NK-92 (cell line): ENCODE data around the gene LEF1.

Experiments
- DNase-seq: peaks from one replicate; lab custom pipeline; 2025; ENCODE audit not compliant: unreplicated experiment; lab: John Stamatoyannopoulos, UW

The LEF1 gene

DNA sequence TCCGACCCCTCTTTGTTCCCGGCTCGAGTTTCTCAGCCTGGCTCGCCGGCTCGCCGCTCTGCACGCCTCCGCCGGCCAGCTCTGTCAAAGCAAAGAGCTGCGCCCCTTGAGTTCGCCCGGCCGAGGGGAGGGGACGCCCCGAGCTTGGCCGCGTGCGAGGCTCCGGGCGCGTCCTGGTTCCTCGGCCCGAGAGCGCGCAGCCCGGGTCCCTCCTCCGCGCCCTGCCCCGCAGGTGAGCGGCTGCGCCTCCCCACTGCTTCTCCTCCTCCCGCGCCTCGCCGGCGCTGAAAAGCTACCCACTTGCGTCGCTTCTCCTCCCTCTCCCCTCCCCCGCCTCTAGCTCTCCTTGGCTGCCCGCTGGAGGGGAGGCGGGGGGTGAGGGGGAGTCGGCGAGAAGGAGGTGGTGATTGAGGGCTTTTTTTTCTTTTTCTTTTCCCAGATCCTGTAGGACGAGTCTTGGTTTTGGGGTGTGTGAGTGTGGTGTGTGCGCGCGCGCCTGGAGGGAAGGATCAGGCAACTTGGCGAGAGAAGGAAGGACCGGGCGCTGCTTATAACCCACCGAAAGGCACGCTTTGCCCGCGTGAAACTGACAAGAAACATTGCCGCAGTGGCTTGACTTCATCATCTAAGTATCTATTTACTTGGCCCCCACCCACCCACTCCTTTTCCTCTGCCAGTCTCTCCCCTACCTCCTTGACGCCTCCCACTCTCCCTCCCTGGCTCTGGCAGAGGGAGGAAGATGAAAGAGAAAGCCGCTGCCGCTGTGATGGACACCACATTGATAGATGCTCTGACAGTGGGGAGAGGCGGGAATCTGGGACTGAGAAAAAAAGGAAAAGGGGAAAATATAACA, at the start of gene LEF1:
Gene LEF1, minus strand, starts transcription at position 262 of the 853 bp plus-strand sequence. CDS start 1,165 bp downstream, outside the sequence.
- DNase-seq, result no peak

DNA sequence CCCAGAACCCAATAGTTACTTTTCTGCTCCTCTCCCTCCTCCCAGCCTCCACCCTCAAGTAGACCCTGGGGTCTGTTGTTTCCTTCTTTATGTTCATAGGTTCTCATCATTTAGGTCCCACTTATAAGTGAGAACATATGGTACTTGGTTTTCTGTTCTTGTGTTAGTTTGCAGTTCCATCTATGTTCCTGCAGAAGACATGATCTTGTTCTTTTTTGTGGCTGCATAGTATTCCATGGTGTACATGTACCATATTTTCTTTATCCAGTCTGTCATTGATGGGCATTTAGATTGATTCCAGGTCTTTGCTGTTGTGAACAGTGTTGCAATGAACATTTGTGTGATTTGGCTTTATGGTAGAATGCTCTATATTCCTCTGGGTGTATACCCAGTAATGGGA, 47.8 kb upstream of the LEF1 start:
- DNase-seq, result no peak

DNA sequence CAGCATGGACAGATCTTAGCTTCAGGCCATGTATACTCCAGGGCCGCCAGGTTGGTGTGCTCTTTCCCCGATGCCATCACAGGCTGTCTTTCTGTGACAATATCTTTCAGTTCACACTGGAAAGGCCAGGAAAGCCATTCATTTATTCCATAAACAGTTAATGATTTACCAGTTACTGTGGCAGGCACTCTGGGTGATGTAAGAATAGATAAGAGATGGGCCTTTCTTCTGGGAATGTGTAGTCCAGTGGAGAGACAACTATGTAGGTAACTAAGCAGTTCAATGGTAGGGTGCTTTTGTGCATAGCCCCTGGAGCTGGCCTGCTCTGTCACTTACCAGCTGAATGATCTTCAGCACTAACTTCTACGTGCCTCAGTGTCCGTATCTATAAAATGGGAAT, 46.3 kb upstream of the LEF1 start:
- DNase-seq, result no peak

DNA sequence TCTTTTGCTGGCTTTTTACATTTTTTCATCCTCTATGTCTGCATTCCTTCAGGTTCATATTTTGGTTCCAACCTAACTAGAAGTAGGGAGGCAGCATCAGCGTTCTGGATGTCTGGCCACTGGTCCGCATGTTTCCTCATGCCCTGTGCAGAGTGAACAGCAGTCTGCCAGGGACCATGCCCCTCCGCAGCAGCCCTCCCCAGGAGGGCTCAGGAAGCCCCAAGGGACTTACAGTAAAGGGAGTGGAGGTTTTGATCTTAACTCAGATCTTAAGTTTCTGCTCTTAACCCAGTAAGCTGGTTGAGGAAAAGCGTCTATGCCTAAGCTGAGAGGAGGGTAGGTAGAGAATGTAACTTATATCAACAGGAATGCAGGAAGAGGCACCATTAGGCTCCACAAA, 45.0 kb upstream of the LEF1 start:
- no peak for DNase-seq

DNA sequence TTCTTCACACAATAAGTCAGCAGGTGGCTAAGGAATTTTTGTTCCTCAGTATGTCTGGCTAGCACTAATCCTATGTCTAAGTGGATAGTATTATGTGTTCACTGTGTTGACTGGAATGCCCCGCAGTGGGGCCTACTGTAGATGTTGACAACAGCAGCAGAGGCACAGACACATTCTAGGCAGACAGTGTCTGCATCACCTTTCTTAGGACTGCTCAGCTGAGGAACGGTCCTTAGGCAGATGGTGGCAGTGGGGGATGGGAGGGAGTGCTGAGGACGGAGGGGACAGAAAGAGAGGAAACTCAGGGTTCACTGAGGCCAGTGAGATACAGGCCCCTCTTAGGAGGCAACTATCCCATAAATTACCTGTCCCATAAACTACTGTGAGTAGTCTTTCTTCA, 44.6 kb upstream of the LEF1 start:
- DNase-seq, result no peak

DNA sequence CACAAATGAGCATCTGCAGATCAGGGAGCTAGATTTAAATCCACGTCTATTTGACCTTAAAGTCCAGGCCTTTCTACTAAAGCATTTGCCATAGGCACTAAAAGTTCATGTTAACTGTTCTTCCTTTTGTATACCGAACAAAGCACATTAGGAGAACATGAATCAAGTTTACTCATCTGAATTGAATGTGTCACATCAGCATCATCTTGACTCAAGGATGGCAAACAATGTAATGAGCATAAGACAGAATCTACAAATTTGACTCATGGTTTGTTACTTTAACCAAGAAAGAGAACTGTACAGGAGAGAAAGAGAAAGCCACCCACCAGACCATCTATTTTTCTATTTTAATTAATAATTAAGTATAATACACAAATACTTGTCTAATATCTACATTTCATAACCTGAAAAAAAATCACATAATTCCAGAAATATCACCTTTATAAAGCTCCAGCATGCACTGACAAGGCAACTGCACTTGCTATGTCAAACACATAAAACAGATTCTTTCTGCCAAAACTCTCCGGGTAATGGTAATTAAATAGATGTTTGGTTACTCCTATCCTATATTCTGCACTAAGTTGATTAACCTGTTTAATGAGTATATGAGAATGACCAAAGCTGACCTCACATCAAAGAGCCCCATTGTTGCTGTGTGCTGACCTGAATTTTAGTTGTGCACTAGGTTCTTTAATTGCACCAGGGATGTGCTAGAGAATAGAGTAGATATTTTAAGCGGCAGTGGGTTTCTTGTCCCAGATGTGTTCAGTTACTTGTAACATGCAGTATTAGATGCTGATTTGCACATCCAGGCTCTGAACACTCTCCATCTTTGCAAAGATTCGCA, 42.5 kb upstream of the LEF1 start:
- DNase-seq, result no peak

DNA sequence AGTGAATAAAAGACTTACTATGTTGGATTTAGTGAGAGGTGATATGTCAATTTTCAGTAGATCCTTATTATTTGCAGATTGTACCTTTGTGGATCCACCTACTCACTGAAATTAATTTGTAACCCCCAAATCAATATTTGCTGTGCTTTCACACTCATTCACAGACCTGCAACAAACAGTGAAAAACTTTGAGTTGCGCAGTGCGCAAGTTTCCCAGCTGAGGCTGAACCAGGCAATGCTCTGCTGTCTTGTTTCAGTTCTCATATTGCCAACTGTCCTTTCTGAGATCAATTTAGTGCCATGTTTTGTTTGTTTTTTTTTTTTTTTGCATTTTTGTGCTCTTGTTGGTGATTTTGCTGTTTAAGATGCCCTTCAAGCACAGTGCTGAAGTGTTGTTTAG, 40.8 kb upstream of the LEF1 start:
- no peak for DNase-seq

DNA sequence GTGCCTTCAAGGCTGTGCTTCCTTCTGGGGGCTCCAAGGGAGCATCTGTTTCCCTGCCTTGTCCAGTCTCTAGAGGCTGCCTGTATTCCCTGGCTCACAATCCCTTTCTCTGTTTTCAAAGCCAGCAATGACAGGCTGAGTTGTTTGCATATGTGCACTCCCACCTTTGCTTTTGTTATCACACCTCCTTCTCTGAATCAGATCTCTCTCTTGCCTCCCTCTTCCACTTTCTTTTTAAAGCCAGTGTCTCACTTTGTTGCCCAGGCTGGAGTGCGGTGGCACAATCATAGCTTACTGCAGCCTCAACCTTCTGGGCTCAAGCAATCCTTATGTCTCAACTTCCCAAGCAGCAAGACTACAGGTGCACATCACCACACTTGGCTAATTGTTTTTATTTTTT, 37.1 kb upstream of the LEF1 start:
- no peak for DNase-seq

DNA sequence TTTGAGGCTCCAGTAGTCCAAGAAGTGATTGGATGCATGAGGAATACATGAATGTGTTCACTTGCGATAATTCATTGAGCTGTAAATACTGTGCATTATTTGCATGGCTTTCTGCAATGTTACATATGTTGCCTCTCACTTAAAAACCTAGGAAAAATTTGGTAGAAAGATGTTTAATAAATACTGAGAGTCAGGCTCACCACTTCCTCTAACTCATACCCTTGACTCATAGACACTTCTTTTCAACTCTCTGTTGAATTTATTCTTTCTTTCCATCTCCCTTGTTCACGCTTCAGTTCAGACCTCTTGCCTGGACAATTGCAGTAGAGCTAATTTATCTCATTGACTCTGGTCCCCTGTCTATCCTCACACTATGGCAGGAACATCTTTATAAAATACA, 35.8 kb upstream of the LEF1 start:
- DNase-seq, result no peak

DNA sequence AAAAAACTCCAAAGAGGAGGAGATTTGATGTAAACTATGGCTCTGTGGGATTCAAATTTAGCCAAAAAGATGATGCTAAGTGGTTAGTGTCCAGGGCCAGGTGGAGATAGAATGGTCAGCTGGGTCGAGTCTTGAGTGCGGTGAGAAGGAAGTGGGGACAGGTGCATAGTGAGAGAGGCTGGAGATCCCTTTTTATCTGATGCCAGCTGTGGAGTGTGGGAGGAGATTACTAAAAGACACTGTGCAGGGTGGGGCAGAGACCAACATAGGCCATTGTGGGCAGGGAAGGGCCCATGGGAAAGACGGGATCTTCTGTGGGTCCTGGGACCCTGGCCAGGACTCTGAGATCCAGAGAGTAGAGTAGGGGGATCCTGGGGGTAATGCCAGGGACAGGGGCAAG, 34.6 kb upstream of the LEF1 start:
- no peak for DNase-seq

DNA sequence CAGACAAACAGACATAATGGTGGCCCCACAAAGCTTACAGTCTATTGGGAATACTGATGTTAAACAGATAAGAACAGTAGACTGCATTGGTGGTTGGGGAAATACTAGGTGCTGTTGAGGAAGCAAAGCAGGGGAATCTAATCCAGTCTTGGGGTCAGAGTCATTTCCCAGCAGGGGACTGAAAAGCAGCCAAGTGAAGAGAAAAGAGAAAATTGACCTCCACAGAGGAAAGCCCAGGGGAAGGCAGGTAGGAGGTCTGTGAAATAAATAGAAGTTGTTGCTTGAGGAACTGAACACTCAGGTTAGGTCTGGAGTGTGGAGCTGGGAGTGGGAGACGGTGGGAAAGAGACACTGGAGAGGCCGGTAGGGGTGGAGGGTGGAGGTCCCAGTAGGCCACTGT, 33.0 kb upstream of the LEF1 start:
- no peak for DNase-seq

DNA sequence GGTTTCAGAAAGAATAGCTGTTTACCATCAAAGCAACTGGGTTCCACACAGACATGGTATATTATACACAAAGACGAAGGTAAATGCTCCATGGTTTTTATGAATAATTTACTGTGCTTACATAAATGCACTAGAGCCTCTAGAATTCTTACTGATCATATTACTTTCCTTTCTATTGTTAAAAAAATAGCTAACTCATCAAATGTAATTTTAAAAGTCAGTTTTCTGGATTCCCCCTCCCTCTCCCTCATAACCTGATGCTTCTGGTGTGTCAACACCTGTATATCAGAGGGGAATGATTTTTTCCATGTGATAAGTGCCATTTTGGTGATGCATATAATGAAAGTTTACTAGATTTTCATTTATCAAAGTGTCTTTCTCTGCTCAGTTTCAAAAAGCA, 31.1 kb upstream of the LEF1 start:
- no peak for DNase-seq

DNA sequence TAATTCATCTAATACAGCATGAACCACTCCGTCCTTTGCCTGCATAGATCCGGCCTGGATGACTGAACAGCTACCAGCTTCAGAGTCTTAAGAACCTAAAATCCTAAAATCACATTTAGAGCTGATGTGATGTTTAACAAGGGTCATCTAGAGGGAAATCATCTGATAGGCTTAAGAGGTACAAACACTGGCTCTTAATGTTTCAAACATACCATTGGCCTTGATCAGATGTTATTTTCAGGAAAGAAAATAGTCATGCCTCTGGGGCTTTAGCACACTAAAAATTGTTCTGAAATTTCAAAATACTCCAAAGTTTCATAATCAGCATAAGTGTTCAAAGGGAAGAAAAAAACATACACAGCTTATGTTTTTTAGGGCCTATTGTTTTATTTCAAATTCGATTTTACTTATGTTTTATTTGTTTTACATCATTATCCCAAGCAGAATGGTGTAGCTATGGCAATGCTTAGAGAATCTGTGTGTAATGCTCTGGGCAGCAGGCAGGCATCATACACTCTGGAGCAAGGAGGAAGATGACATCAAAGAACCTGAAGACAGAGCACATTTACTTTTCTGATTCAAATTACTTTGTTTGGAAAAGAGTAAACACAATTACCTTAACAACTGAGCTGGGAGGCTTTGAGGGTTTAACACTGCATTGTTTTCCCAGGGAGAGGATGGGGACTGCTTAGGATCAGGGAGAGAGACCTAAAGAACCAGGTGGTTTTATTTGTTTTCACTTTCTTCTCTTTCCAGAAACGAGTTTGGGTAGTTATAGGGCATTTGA, 25.3 kb upstream of the LEF1 start:
- DNase-seq, result no peak

DNA sequence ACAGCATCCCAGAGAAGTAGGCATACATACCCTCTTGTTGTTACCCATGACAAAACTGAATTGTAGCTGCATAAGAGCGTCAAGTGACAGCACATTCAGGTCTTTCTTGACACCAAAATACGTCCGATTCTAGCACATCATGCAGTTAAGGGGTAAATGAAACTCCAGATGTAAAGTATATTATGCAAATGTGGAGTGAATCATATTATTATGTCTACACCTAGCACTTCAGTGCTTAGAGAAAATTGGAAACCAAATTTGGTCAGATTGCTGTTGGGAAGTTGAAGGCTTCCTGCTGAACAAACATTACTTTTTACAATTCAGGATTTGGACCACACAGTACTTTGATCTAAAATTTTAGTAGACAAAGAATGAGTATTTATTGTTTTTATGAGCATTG, 24.2 kb upstream of the LEF1 start:
- DNase-seq, result no peak

DNA sequence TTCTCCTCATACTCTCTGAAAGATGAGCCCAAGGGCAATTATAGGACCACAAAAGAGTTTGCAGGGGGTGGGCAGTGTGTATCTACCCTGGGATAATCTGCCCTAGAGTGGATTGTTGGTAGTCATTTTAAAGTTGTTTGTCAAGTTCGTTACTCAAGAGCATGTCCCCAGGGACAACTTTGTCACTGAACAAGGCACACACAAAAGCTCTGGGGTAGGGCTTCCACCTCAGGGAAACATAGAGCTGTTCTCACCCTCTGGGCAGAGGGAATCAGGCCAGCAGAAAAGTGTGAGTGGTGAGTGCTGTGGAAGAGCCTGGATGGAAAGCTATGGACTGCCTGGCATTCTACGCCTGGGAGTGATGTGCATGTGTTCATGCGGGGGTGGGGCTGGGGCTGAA, 23.3 kb upstream of the LEF1 start:
- DNase-seq, result no peak

DNA sequence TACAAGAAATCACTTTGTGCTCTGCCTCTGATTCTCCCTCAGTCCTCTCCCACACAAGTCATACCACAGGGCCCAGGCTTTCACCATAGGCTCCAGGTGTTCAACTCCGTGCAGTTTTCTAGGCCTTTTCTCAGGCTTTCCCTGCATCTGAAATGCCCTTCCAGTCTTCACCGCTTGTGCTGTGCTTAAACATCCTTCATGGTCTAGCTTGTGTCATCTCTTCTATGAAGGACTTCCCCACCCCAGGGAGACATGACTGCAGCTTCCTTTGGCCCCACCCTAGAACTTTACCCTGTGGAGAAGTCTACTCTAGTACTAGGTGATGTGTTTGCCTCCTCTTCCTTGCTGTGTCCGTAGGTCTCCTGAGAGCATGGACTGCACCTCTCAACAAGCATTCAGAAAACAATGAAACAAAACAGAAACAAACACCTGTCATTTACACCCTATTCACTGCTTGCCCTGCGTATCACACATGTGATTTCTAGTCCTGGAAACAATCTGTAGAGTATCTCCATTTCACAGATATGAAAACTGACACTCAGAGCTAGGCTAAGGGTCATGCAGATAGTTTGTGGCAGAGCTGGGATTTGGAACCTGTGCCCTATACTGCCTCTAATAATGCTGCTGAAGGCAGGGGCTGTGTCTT, 22.7 kb upstream of the LEF1 start:
- no peak for DNase-seq

DNA sequence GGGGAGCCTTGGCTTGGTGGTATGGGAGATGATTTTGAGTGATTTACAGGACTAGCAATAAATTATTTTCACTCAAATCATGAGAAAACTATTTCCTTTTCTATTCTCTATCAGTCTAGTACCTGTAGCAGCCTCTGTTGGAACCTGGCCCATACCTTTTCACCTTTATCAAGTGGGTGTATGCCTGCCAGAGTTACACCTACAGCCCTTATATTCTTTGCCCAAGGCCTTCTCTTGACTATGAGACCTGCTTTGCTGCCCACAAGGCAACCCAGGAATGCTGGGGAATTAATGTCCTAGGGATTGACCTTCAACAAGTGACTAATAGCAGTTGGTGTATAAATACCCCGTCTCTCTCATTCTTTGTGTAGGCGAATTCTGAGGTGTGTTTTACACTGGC, 20.0 kb upstream of the LEF1 start:
- DNase-seq, result no peak

DNA sequence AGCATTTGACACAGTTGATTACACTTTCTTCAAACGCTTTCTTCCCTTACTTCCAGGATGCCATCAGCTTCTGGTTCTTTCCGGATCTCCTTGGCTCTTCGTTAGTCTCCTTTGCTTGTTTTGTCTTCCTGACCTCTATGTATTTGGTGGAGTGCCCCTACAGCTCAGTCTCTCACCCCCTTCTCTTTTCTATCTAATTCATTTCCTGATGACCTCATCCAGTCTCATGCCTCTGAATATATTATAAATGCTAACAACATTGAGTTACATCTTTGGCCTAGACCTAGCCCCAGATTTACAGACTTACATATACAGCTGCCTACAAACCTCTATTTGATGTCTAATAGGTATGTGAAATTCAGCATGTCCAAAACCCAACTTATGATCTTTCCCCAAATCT, 16.5 kb upstream of the LEF1 start:
- DNase-seq, result no peak

DNA sequence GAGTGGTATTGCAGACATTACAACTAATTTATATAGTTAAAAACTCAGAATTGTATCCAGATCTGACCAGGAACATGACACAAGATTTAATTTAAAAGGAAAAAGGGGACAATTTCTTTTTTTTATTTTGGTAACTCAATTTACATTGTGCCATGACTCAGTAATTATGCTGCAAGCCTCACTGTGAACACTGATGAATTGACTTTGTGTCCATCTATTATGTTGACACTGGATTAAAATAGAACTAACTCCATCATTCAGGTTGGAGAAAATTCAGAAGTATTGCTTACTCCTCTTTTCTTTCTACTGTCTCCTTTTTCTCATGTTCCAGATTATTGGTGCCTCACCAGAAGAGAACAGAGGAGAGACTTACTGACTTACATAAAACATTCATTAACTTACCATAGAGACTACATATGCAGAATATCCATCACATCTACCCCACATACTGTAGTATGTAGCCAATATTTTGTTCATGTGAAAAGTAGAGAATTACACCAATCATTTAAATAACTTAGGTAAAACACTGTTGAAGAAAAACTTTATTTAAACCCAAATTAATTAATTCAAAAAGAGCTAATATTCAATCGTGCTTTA, 15.8 kb upstream of the LEF1 start:
- no peak for DNase-seq

DNA sequence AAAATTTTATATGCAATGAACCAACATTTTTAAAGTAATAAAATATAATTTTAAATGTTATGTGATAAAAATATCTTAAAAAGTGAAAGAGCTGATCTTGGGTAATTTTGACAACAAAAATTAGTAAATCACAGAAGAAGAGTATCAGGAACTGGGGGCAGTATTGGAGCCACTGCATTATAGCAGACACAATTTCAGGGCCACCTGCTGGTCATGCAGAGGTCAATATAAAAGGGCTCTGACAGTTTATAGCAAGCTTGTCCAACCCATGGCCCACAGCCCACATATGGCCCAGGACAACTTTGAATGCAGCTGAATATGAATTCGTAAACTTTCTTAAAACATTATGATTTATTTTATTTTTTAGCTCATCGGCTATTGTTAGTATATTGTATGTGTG, 13.0 kb upstream of the LEF1 start:
- no peak for DNase-seq

DNA sequence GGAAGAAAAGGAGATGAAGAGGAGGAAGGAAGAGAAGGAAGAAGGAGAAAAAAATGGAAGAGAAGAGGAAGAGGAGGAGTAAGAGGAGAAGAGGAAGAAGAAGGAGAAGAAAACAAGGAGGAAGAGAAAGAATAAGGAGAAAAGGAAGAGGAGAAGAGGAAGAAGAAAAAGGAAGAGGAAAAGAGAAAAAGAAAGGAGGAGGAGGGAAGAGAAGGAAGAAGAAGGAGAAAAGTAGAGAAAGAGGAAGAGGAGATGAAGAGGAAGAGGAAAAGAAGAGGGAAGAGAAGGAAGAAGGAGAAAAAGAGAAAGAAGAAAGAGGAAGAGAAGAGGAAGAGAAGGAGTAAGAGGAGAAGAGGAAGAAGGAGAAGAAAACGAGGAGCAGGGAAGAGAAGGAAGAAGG, 11.8 kb upstream of the LEF1 start:
- no peak for DNase-seq
